ENCODE data around the gene TRPT1.

The TRPT1 gene

GRCh38 chr11:64185693-64186491 lies 40.1 kb downstream of the TRPT1 start, which contains the start of gene STIP1:
TSS of gene STIP1 (plus strand) at chr11:64186171. CDS start at chr11:64186262, 91 bp downstream.
- peak; percentile 100 for DNase-seq (ENCODE audit: extremely low read depth, low read depth)
- peak; percentile 49 for TF ChIP-seq CTCF (IDR thresholded peaks at IDR 0.05; ENCODE audit: low read depth, low read length)

- peak; percentile 41 for TF ChIP-seq CTCF (IDR thresholded peaks at IDR 0.05; ENCODE audit: low read depth, low read length)
- peak; percentile 66 for DNase-seq (ENCODE audit: extremely low read depth, low read depth)
Measured at GRCh38 chr11:64185175-64185692, 40.8 kb downstream of the TRPT1 start.

GRCh38 chr11:64183890-64184289 lies 42.1 kb downstream of the TRPT1 start:
- no peak for TF ChIP-seq CTCF (IDR thresholded peaks at IDR 0.05; ENCODE audit: low read depth, low read length)
- DNase-seq (ENCODE audit: extremely low read depth, low read depth) = no peak

GRCh38 chr11:64181506-64182411 lies 44.2 kb downstream of the TRPT1 start:
- TF ChIP-seq CTCF (IDR thresholded peaks at IDR 0.05; ENCODE audit: low read depth, low read length) = no peak
- DNase-seq (ENCODE audit: extremely low read depth, low read depth) = peak; percentile 65

- DNase-seq (ENCODE audit: extremely low read depth, low read depth) = no peak
- no peak for TF ChIP-seq CTCF (IDR thresholded peaks at IDR 0.05; ENCODE audit: low read depth, low read length)
Measured at GRCh38 chr11:64180891-64181290, 45.1 kb downstream of the TRPT1 start.

GRCh38 chr11:64178951-64179639 lies 46.9 kb downstream of the TRPT1 start:
- no peak for TF ChIP-seq CTCF (IDR thresholded peaks at IDR 0.05; ENCODE audit: low read depth, low read length)
- DNase-seq (ENCODE audit: extremely low read depth, low read depth) = no peak

Measured in AG09319 (cell line).